OCI-LY3 (cell line): ENCODE data around the gene GARIN5B.

Source experiments
- CTCF ChIP-seq: fragments of 200-600, 300-600 bp; sonication (generic); IDR thresholded peaks from 2 replicates; pipeline ENCODE4 v1.5.1; 2014; ENCODE audit warnings: antibody characterized with exemption, low read length, low read depth
- EZH2phosphoT487 ChIP-seq: fragments of 200-600 bp; shearing (Covaris generic); IDR thresholded peaks from 2 replicates; pipeline ENCODE4 v1.6.1; 2018; ENCODE audit warnings: antibody characterized with exemption, mixed run types, low read depth

GRCh38 chr19:55391191-55391670 lies 28.2 kb upstream of the GARIN5B start:
- no peak for TF ChIP-seq CTCF
- TF ChIP-seq EZH2phosphoT487 = no peak
